ENCODE measurements around the gene ZNF597. TPM values are rescaled to one million over a fixed set of nuclear protein-coding genes. Genes with fewer than 3 reads are reported as not detected.

Gene ZNF597
- total and polyA plus RNA-seq, 4 donors: 0.25 to 3.2 (median 2.0) TPM

GRCh38 chr16:3470723-3471122 lies 27.4 kb upstream of the ZNF597 start:
- Histone ChIP-seq H3K27ac (ENCODE audit: low read depth in 1 of 2, low read length in 2 of 2) (no peak overlapping the region), H3K27me3 (ENCODE audit: control insufficient read depth in 1 of 2, insufficient read depth in 2 of 2, low read length in 1 of 2) (no peaks in the 10 kb centered on the region), H3K36me3 (ENCODE audit: control insufficient read depth in 1 of 2, insufficient read depth in 2 of 2, low read length in 1 of 2) (no peaks in the 10 kb centered on the region), H3K9me3 (ENCODE audit: control insufficient read depth, low read length) (no peaks in the 10 kb centered on the region), H3K4me1 (ENCODE audit: control insufficient read depth in 1 of 2, insufficient read depth in 2 of 2, low read length in 2 of 2) (no peaks in the 10 kb centered on the region), H3K4me3 (ENCODE audit: low read length in 2 of 2) (no peak overlapping the region)
- ATAC-seq (ENCODE audit: low FRiP score) (no peak), DNase-seq (no peak)
- 84 to 92% methylated on average over 8 to 9 of the region's 9 CpGs for WGBS, 2 donors
- intact Hi-C loops (cut with DNase I): no loop called here

GRCh38 chr16:3469736-3470135 lies 26.4 kb upstream of the ZNF597 start:
- no peak overlapping the region for H3K27ac ChIP-seq (ENCODE audit: low read depth in 1 of 2, low read length in 2 of 2)
- no peaks in the 10 kb centered on the region for H3K4me1 ChIP-seq (ENCODE audit: control insufficient read depth in 1 of 2, insufficient read depth in 2 of 2, low read length in 2 of 2)
- intact Hi-C loops (cut with DNase I): no loop called here
- H3K9me3 ChIP-seq (ENCODE audit: control insufficient read depth, low read length): no peaks in the 10 kb centered on the region
- DNase-seq: peak in 1 of 2 donors; percentile 45
- ATAC-seq (ENCODE audit: low FRiP score): no peak
- WGBS, 2 donors: 86 to 91% methylated on average over 7 of the region's 7 CpGs
- no peaks in the 10 kb centered on the region for H3K27me3 ChIP-seq (ENCODE audit: control insufficient read depth in 1 of 2, insufficient read depth in 2 of 2, low read length in 1 of 2)
- no peaks in the 10 kb centered on the region for H3K36me3 ChIP-seq (ENCODE audit: control insufficient read depth in 1 of 2, insufficient read depth in 2 of 2, low read length in 1 of 2)
- no peak overlapping the region for H3K4me3 ChIP-seq (ENCODE audit: low read length in 2 of 2)

DNA sequence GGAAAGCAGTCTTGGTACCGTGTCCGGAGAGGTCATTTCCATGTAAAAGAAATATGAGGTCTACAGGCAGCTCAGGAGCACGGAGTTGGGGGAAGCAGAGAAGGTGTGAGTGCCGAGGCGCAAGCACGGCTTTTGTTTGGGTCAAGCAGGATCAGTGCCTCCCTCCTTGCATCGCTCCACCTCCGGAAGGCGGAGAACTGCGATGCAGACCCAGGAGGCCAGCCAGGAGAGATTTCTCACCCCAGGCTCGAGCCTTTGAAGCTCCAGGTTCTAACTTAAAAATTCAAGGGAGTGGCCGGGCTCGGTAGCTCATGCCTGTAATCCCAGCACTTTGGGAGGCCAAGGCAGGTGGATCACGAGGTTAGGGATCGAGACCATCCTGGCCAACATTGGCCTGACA lies 25.2 kb upstream of the ZNF597 start:
- peak in 1 of 2 donors; percentile 42 for DNase-seq
- no peaks in the 10 kb centered on the region for H3K9me3 ChIP-seq (ENCODE audit: control insufficient read depth, low read length)
- ATAC-seq (ENCODE audit: low FRiP score): no peak
- 46 to 59% methylated on average over 15 of the region's 15 CpGs for WGBS, 2 donors
- H3K27ac ChIP-seq (ENCODE audit: low read depth in 1 of 2, low read length in 2 of 2): no peak overlapping the region
- no peaks in the 10 kb centered on the region for H3K27me3 ChIP-seq (ENCODE audit: control insufficient read depth in 1 of 2, insufficient read depth in 2 of 2, low read length in 1 of 2)
- H3K36me3 ChIP-seq (ENCODE audit: control insufficient read depth in 1 of 2, insufficient read depth in 2 of 2, low read length in 1 of 2): no peaks in the 10 kb centered on the region
- intact Hi-C loops (cut with DNase I): no loop called here
- no peak overlapping the region for H3K4me3 ChIP-seq (ENCODE audit: low read length in 2 of 2)
- H3K4me1 ChIP-seq (ENCODE audit: control insufficient read depth in 1 of 2, insufficient read depth in 2 of 2, low read length in 2 of 2): no peaks in the 10 kb centered on the region

DNA sequence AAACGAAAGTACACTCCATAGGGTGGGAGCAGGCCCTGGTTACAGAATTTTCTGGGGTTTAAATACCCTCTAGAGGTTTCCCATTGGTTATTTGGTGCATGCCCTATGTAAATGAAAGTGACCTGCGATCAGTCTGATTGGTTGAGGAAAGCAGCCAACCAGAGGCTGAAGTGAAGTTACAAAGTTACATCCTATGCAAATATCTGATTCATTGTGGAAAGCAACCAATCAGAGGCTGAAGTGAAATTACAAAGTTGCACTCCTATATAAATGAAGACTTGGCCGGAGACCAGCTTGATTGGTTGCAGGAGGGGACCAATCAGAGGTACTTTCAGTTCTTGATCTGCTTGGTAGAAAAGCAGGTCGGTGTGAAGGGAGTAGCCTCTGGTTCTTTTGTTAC lies 24.6 kb upstream of the ZNF597 start:
- intact Hi-C loops (cut with DNase I): no loop called here
- no peak for ATAC-seq (ENCODE audit: low FRiP score)
- Histone ChIP-seq H3K27ac (ENCODE audit: low read depth in 1 of 2, low read length in 2 of 2) (no peak overlapping the region), H3K4me1 (ENCODE audit: control insufficient read depth in 1 of 2, insufficient read depth in 2 of 2, low read length in 2 of 2) (no peaks in the 10 kb centered on the region), H3K9me3 (ENCODE audit: control insufficient read depth, low read length) (no peaks in the 10 kb centered on the region), H3K36me3 (ENCODE audit: control insufficient read depth in 1 of 2, insufficient read depth in 2 of 2, low read length in 1 of 2) (no peaks in the 10 kb centered on the region), H3K4me3 (ENCODE audit: low read length in 2 of 2) (no peak overlapping the region), H3K27me3 (ENCODE audit: control insufficient read depth in 1 of 2, insufficient read depth in 2 of 2, low read length in 1 of 2) (no peaks in the 10 kb centered on the region)
- DNase-seq: no peak
- WGBS, 2 donors: 83 to 84% methylated on average over 4 of the region's 4 CpGs

GRCh38 chr16:3467182-3467581 lies 23.9 kb upstream of the ZNF597 start:
- no peaks in the 10 kb centered on the region for H3K9me3 ChIP-seq (ENCODE audit: control insufficient read depth, low read length)
- no peak for DNase-seq
- intact Hi-C loops (cut with DNase I): no loop called here
- H3K27me3 ChIP-seq (ENCODE audit: control insufficient read depth in 1 of 2, insufficient read depth in 2 of 2, low read length in 1 of 2): no peaks in the 10 kb centered on the region
- ATAC-seq (ENCODE audit: low FRiP score): no peak
- 91 to 94% methylated on average over 8 of the region's 8 CpGs for WGBS, 2 donors
- H3K36me3 ChIP-seq (ENCODE audit: control insufficient read depth in 1 of 2, insufficient read depth in 2 of 2, low read length in 1 of 2): no peaks in the 10 kb centered on the region
- H3K4me1 ChIP-seq (ENCODE audit: control insufficient read depth in 1 of 2, insufficient read depth in 2 of 2, low read length in 2 of 2): no peaks in the 10 kb centered on the region
- no peak overlapping the region for H3K4me3 ChIP-seq (ENCODE audit: low read length in 2 of 2)
- no peak overlapping the region for H3K27ac ChIP-seq (ENCODE audit: low read depth in 1 of 2, low read length in 2 of 2)

DNA sequence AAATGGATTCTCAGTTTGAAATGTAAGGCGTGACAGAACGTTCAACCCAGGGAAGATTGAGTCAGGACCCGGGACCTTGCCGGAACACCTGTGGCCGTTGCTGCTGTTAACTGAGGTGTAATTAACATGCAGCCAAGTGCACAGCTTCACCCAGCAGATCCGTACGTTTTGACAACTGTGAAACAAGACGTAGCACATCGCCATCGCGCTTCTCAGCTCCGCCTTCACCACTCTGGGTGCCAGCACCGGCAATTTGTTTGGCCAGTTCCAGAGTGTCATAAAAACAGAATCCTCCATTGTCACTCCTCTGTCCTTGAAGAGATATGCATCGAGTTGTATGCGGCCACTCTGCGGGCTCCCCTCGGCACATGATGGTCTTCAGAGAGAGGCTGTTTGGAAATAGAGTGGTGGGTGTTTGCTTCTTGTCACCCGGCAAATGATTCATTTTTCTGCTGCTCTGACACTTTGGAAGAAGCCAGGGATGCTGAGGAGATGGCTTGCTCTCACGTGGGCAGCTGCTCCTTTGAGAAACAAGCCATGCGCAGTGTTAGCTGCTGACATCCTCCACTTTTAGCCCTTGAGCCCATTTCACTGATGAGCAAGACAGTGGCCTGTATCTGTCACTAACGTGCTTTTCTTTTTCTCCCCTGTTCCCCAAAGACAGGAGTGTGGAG lies 22.7 kb upstream of the ZNF597 start:
- Histone ChIP-seq H3K27ac (ENCODE audit: low read depth in 1 of 2, low read length in 2 of 2) (no peak overlapping the region), H3K4me1 (ENCODE audit: control insufficient read depth in 1 of 2, insufficient read depth in 2 of 2, low read length in 2 of 2) (no peaks in the 10 kb centered on the region), H3K9me3 (ENCODE audit: control insufficient read depth, low read length) (no peaks in the 10 kb centered on the region), H3K4me3 (ENCODE audit: low read length in 2 of 2) (no peak overlapping the region), H3K27me3 (ENCODE audit: control insufficient read depth in 1 of 2, insufficient read depth in 2 of 2, low read length in 1 of 2) (no peaks in the 10 kb centered on the region), H3K36me3 (ENCODE audit: control insufficient read depth in 1 of 2, insufficient read depth in 2 of 2, low read length in 1 of 2) (no peaks in the 10 kb centered on the region)
- DNase-seq (peak in 1 of 2 donors; percentile 54), ATAC-seq (ENCODE audit: low FRiP score) (no peak)
- intact Hi-C loops (cut with DNase I): no loop called here
- 85 to 86% methylated on average over 21 of the region's 21 CpGs for WGBS, 2 donors

GRCh38 chr16:3465301-3465700 lies 22.0 kb upstream of the ZNF597 start:
- intact Hi-C loops (cut with DNase I): no loop called here
- no peak for ATAC-seq (ENCODE audit: low FRiP score)
- Histone ChIP-seq H3K36me3 (ENCODE audit: control insufficient read depth in 1 of 2, insufficient read depth in 2 of 2, low read length in 1 of 2) (no peaks in the 10 kb centered on the region), H3K27ac (ENCODE audit: low read depth in 1 of 2, low read length in 2 of 2) (no peak overlapping the region), H3K27me3 (ENCODE audit: control insufficient read depth in 1 of 2, insufficient read depth in 2 of 2, low read length in 1 of 2) (no peaks in the 10 kb centered on the region), H3K4me1 (ENCODE audit: control insufficient read depth in 1 of 2, insufficient read depth in 2 of 2, low read length in 2 of 2) (no peaks in the 10 kb centered on the region), H3K4me3 (ENCODE audit: low read length in 2 of 2) (no peak overlapping the region), H3K9me3 (ENCODE audit: control insufficient read depth, low read length) (no peaks in the 10 kb centered on the region)
- 89 to 97% methylated on average over 12 of the region's 12 CpGs for WGBS, 2 donors
- peak in 1 of 2 donors; percentile 37 for DNase-seq

DNA sequence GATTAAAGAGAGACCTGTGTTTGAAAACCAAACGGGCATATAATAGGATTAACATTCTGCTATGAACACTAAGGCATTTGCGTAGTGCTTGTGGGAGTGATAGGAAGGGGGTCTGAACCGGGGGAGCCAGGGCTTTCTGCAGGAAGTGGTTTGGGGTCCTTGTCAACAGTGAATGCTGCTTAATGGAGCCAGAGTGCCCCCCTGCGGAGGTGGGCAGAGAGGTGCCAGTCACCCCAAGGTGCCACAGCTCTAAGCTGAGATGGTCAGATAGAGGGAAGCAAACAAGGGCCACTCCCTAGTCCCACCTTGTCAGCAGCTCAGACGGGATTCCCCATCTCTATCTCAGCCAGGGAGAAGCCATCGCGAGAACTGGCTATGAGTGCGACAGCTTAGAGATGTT lies 17.8 kb upstream of the ZNF597 start:
- no peak overlapping the region for H3K27ac ChIP-seq (ENCODE audit: low read depth in 1 of 2, low read length in 2 of 2)
- H3K9me3 ChIP-seq (ENCODE audit: control insufficient read depth, low read length): no peaks in the 10 kb centered on the region
- H3K4me3 ChIP-seq (ENCODE audit: low read length in 2 of 2): no peak overlapping the region
- ATAC-seq (ENCODE audit: low FRiP score): no peak
- H3K27me3 ChIP-seq (ENCODE audit: control insufficient read depth in 1 of 2, insufficient read depth in 2 of 2, low read length in 1 of 2): no peaks in the 10 kb centered on the region
- H3K4me1 ChIP-seq (ENCODE audit: control insufficient read depth in 1 of 2, insufficient read depth in 2 of 2, low read length in 2 of 2): no peaks in the 10 kb centered on the region
- no peaks in the 10 kb centered on the region for H3K36me3 ChIP-seq (ENCODE audit: control insufficient read depth in 1 of 2, insufficient read depth in 2 of 2, low read length in 1 of 2)
- intact Hi-C loops (cut with DNase I): no loop called here
- 78 to 81% methylated on average over 8 of the region's 8 CpGs for WGBS, 2 donors
- DNase-seq: peak in 1 of 2 donors; percentile 52

GRCh38 chr16:3460585-3460984 lies 17.3 kb upstream of the ZNF597 start:
- no peak for ATAC-seq (ENCODE audit: low FRiP score)
- Histone ChIP-seq H3K4me1 (ENCODE audit: control insufficient read depth in 1 of 2, insufficient read depth in 2 of 2, low read length in 2 of 2) (no peaks in the 10 kb centered on the region), H3K27ac (ENCODE audit: low read depth in 1 of 2, low read length in 2 of 2) (no peak overlapping the region)

More at GRCh38 chr16:3460585-3460984, 17.3 kb upstream of the ZNF597 start:
- WGBS, 2 donors: 87 to 90% methylated on average over 8 of the region's 8 CpGs
- no peak for DNase-seq
- no peaks in the 10 kb centered on the region for H3K27me3 ChIP-seq (ENCODE audit: control insufficient read depth in 1 of 2, insufficient read depth in 2 of 2, low read length in 1 of 2)
- intact Hi-C loops (cut with DNase I): no loop called here
- no peaks in the 10 kb centered on the region for H3K9me3 ChIP-seq (ENCODE audit: control insufficient read depth, low read length)
- no peaks in the 10 kb centered on the region for H3K36me3 ChIP-seq (ENCODE audit: control insufficient read depth in 1 of 2, insufficient read depth in 2 of 2, low read length in 1 of 2)
- H3K4me3 ChIP-seq (ENCODE audit: low read length in 2 of 2): no peak overlapping the region

All from aorta (tissue), 5 donors.